ENCODE results near the gene CTTNBP2.

CTTNBP2 gene

GRCh38 chr7:117690147-117690546, 183.1 kb downstream of the CTTNBP2 start:
- no peak for DNase-seq (ENCODE audit: low read depth, low spot score)

- DNase-seq (ENCODE audit: low read depth, low spot score), result no peak
Observed at GRCh38 chr7:117689406-117689805, 183.8 kb downstream of the CTTNBP2 start.

- no peak for DNase-seq (ENCODE audit: low read depth, low spot score)
Observed at GRCh38 chr7:117688126-117688525, 185.1 kb downstream of the CTTNBP2 start.

- no peak for DNase-seq (ENCODE audit: low read depth, low spot score)
Observed at GRCh38 chr7:117686311-117686935, 186.8 kb downstream of the CTTNBP2 start.

GRCh38 chr7:117685795-117686194, 187.4 kb downstream of the CTTNBP2 start:
- no peak for DNase-seq (ENCODE audit: low read depth, low spot score)

- no peak for DNase-seq (ENCODE audit: low read depth, low spot score)
Observed at GRCh38 chr7:117683430-117684175, 189.6 kb downstream of the CTTNBP2 start.

GRCh38 chr7:117682681-117683385, 190.4 kb downstream of the CTTNBP2 start:
- DNase-seq (ENCODE audit: low read depth, low spot score), result no peak

- DNase-seq (ENCODE audit: low read depth, low spot score), result no peak
Observed at GRCh38 chr7:117679120-117679519, 194.1 kb downstream of the CTTNBP2 start.

GRCh38 chr7:117675497-117676435, 197.5 kb downstream of the CTTNBP2 start:
- no peak for DNase-seq (ENCODE audit: low read depth, low spot score)

- DNase-seq (ENCODE audit: low read depth, low spot score), result no peak
Observed at GRCh38 chr7:117674617-117675016, 198.6 kb downstream of the CTTNBP2 start.

GRCh38 chr7:117673839-117674238, 199.4 kb downstream of the CTTNBP2 start:
- no peak for DNase-seq (ENCODE audit: low read depth, low spot score)

GRCh38 chr7:117673367-117673766, 199.9 kb downstream of the CTTNBP2 start:
- DNase-seq (ENCODE audit: low read depth, low spot score), result no peak

GRCh38 chr7:117672453-117672852, 200.8 kb downstream of the CTTNBP2 start:
- no peak for DNase-seq (ENCODE audit: low read depth, low spot score)

- no peak for DNase-seq (ENCODE audit: low read depth, low spot score)
Observed at GRCh38 chr7:117669818-117670217, 203.4 kb downstream of the CTTNBP2 start.

- no peak for DNase-seq (ENCODE audit: low read depth, low spot score)
Observed at GRCh38 chr7:117667456-117667855, 205.8 kb downstream of the CTTNBP2 start.

GRCh38 chr7:117666689-117667088, 206.6 kb downstream of the CTTNBP2 start:
- DNase-seq (ENCODE audit: low read depth, low spot score), result no peak

- no peak for DNase-seq (ENCODE audit: low read depth, low spot score)
Observed at GRCh38 chr7:117666031-117666430, 207.2 kb downstream of the CTTNBP2 start.

- DNase-seq (ENCODE audit: low read depth, low spot score), result no peak
Observed at GRCh38 chr7:117665368-117665767, 207.9 kb downstream of the CTTNBP2 start.

- DNase-seq (ENCODE audit: low read depth, low spot score), result no peak
Observed at GRCh38 chr7:117664047-117664446, 209.2 kb downstream of the CTTNBP2 start.

- DNase-seq (ENCODE audit: low read depth, low spot score), result no peak
Observed at GRCh38 chr7:117661328-117661727, 211.9 kb downstream of the CTTNBP2 start.

Measured in brain pericyte (primary cell).